A673 (cell line): ENCODE data around the gene RPS29. TPM values are rescaled to one million over a fixed set of nuclear protein-coding genes. Genes with fewer than 3 reads are reported as not detected.

Experiments
- BruUV-seq: library from RNA; stranded (reverse); fragments of 400-500 nt; replicated peaks from 2 replicates; lab custom pipeline; 2021; lab: Mats Ljungman, UMichigan
- CTCF ChIA-PET: fragments of 300-600 bp; sonication (Branson Sonifier 250); formaldehyde crosslinking; loops from one replicate; lab custom pipeline; 2022; ENCODE audit warnings: antibody characterized with exemption; lab: Charles Lee
- POLR2A ChIA-PET: fragments of 300-600 bp; sonication (Branson Sonifier 250); formaldehyde crosslinking; loops from one replicate; lab custom pipeline; 2022; ENCODE audit warnings: antibody characterized with exemption; ENCODE audit not compliant: low non-redundant PET; lab: Charles Lee
- DNase-seq: peaks from one replicate; pipeline ENCODE4 v3.0.0-alpha.2; 2015; ENCODE audit warnings: low spot score
- H3K27ac ChIP-seq: fragments of 200-600 bp; sonication (generic); 2 replicates; pipeline ENCODE4 v1.5.1; 2016; ENCODE audit warnings: mixed run types, low read depth, mild to moderate bottlenecking, mixed read lengths, antibody characterized with exemption, low read length; ENCODE audit not compliant: poor library complexity, severe bottlenecking
- H3K27me3 ChIP-seq: fragments of 200-600 bp; sonication (generic); replicated peaks from 2 replicates; pipeline ENCODE4 v1.6.1; 2017; ENCODE audit warnings: mixed run types, low read depth, mild to moderate bottlenecking, mixed read lengths, antibody characterized with exemption, low read length; ENCODE audit not compliant: insufficient read depth, poor library complexity
- H3K36me3 ChIP-seq: fragments of 200-600 bp; sonication (generic); 2 replicates; pipeline ENCODE4 v1.6.1; 2016; ENCODE audit warnings: mixed run types, mild to moderate bottlenecking, mixed read lengths, antibody characterized with exemption, low read length; ENCODE audit not compliant: insufficient read depth, poor library complexity, severe bottlenecking
- H3K4me1 ChIP-seq: fragments of 200-600 bp; sonication (generic); 2 replicates; pipeline ENCODE4 v1.6.1; 2017; ENCODE audit warnings: mixed run types, mild to moderate bottlenecking, mixed read lengths, antibody characterized with exemption, low read length; ENCODE audit not compliant: insufficient read depth, poor library complexity, severe bottlenecking
- H3K4me3 ChIP-seq: fragments of 200-600 bp; sonication (generic); 2 replicates; pipeline ENCODE4 v1.5.1; 2016; ENCODE audit warnings: low read depth, mixed run types, mild to moderate bottlenecking, mixed read lengths, low read length; ENCODE audit not compliant: poor library complexity, severe bottlenecking
- H3K9me3 ChIP-seq: fragments of 200-600 bp; sonication (generic); 2 replicates; pipeline ENCODE4 v1.6.1; 2016; ENCODE audit warnings: mixed run types, low read depth, mild to moderate bottlenecking, mixed read lengths, antibody characterized with exemption, low read length; ENCODE audit not compliant: poor library complexity, severe bottlenecking
- CTCF ChIP-seq: fragments of 300-800, 200-600 bp; sonication (generic); conservative IDR thresholded peaks from 2 replicates; pipeline ENCODE4 v1.5.1; 2017; ENCODE audit warnings: low read depth, mild to moderate bottlenecking, antibody characterized with exemption, low read length, moderate library complexity, mixed read lengths
- EZH2 ChIP-seq: fragments of 200-600 bp; sonication (generic); IDR thresholded peaks from 2 replicates; pipeline ENCODE4 v1.6.1; 2017; ENCODE audit warnings: borderline replicate concordance, low read depth, mild to moderate bottlenecking, mixed read lengths, antibody characterized with exemption, low read length; ENCODE audit not compliant: poor library complexity, severe bottlenecking
- intact Hi-C: fragments of 100-400 bp; cut with micrococcal nuclease; formaldehyde crosslinking; loops from one replicate; pipeline ENCODE4 v1.10.0; 2022; ENCODE audit not compliant: unreplicated experiment
- total RNA-seq: library from RNA; stranded (reverse); gene quantifications from 2 replicates; pipeline ENCODE4 v1.2.3, GENCODE V29; 2021

Gene RPS29
- total RNA-seq, 1 experiment from 2014 or later, result 1,002 TPM

- Histone ChIP-seq H3K4me3 (peak overlapping the region; percentile 93), H3K27ac (peak overlapping the region; percentile 95), H3K9me3 (no peaks in the 10 kb centered on the region), H3K4me1 (peaks cover 22% of the 10 kb centered on the region), H3K36me3 (peaks cover 44% of the 10 kb centered on the region), H3K27me3 (no peaks in the 10 kb centered on the region)
- POLR2A ChIA-PET, result no interaction called here
- CTCF ChIA-PET, result interaction anchor here (0.6 kb wide), 1 partner anchor 12 kb away, joined by 3 read pairs; no protein-coding TSS in a partner anchor
- TSS peak; percentile 72 for BruUV-seq
- intact Hi-C loops, result no loop called here
- TF ChIP-seq CTCF, result no peak
- TF ChIP-seq EZH2, result no peak
- peak; percentile 24 for DNase-seq
Observed at GRCh38 chr14:49622022-49622607, 35.9 kb upstream of the RPS29 start.

GRCh38 chr14:49621114-49621881, 35.1 kb upstream of the RPS29 start:
- H3K9me3 ChIP-seq, result no peaks in the 10 kb centered on the region
- intact Hi-C loops, result no loop called here
- peaks cover 52% of the 10 kb centered on the region for H3K36me3 ChIP-seq
- H3K27ac ChIP-seq, result peak overlapping the region; percentile 95
- CTCF ChIA-PET, result interaction anchor here (1.3 to 1.9 kb wide), 3 partner anchors 13 to 35 kb away, joined by 3 to 16 read pairs (median 5); partner anchors contain the start of genes DNAAF2, LRR1 and RPS29
- peaks cover 22% of the 10 kb centered on the region for H3K4me1 ChIP-seq
- BruUV-seq, result no TSS peak
- DNase-seq, result peak; percentile 83
- TF ChIP-seq CTCF (no peak; the same call in 1 of the 2 replicates), EZH2 (no peak)
- H3K4me3 ChIP-seq, result peak overlapping the region; percentile 93
- POLR2A ChIA-PET, result interaction anchor here (0.8 kb wide), 1 partner anchor 11 kb away, joined by 3 read pairs; no protein-coding TSS in a partner anchor
- no peaks in the 10 kb centered on the region for H3K27me3 ChIP-seq

- BruUV-seq, result no TSS peak
- Histone ChIP-seq H3K9me3 (no peaks in the 10 kb centered on the region), H3K4me1 (peaks cover 22% of the 10 kb centered on the region), H3K27ac (peak within 1 kb of the TSS; percentile 95), H3K27me3 (no peaks in the 10 kb centered on the region), H3K4me3 (peak within 1 kb of the TSS; percentile 93), H3K36me3 (peaks cover 52% of the 10 kb centered on the region)
- TF ChIP-seq CTCF (peak; percentile 44; the same call in 1 of the 2 replicates), EZH2 (no peak)
- POLR2A ChIA-PET, result interaction anchor here (0.6 to 0.8 kb wide), 3 partner anchors 12 to 232 kb away, joined by 3 to 5 read pairs (median 3); partner anchors contain the start of gene NEMF
- DNase-seq, result peak; percentile 98
- intact Hi-C loops, result no loop called here
- CTCF ChIA-PET, result interaction anchor here (0.5 to 1.9 kb wide), 4 partner anchors 14 to 87 kb away, joined by 3 to 16 read pairs (median 6); partner anchors contain the start of genes DNAAF2, LRR1 and RPS29
Observed at GRCh38 chr14:49620182-49621113, 34.3 kb upstream of the RPS29 start, which contains the start of the genes MGAT2 and RPL36AL. MGAT2 (plus strand) TSS chr14:49620799; CDS start chr14:49621269, 470 bp downstream. RPL36AL (minus strand) TSS chr14:49620626; CDS start chr14:49619104, 1,522 bp downstream.
